HepG2 (cell line): ENCODE results near the gene FSD2. TPM values are rescaled to one million over a fixed set of nuclear protein-coding genes. Genes with fewer than 3 reads are reported as not detected.
A peak's percentile ranks its signal among the peaks of the same experiment; 100 is the strongest.

Source experiments
- CENPX ChIP-seq: sonication (generic); formaldehyde crosslinking; IDR thresholded peaks from 2 replicates; pipeline ENCODE4 v1.9.0; 2021; ENCODE audit warnings: mild to moderate bottlenecking, missing genetic modification reagents, moderate library complexity
- EEA1 ChIP-seq: sonication (generic); formaldehyde crosslinking; IDR thresholded peaks from 2 replicates; pipeline ENCODE4 v1.5.1; 2020; ENCODE audit warnings: mild to moderate bottlenecking, missing genetic modification reagents, borderline replicate concordance
- ELF1 ChIP-seq: sonication (generic); formaldehyde crosslinking; IDR thresholded peaks from 2 replicates; pipeline ENCODE4 v1.4.0; 2020; ENCODE audit warnings: missing genetic modification reagents
- MBD4 ChIP-seq: IDR thresholded peaks from 2 replicates; pipeline ENCODE4 v1.6.1; 2012; ENCODE audit warnings: low read length, inconsistent platforms, borderline replicate concordance
- NCOA2 ChIP-seq: sonication (generic); formaldehyde crosslinking; IDR thresholded peaks from 2 replicates; pipeline ENCODE4 v1.8.0; 2022; ENCODE audit warnings: inconsistent platforms
- PAWR ChIP-seq: sonication (generic); formaldehyde crosslinking; IDR thresholded peaks from 2 replicates; pipeline ENCODE4 v1.4.0; 2020; ENCODE audit warnings: missing genetic modification reagents, mild to moderate bottlenecking, borderline replicate concordance
- ZMYM2 ChIP-seq: sonication (generic); formaldehyde crosslinking; IDR thresholded peaks from 2 replicates; pipeline ENCODE4 v1.8.0; 2022; ENCODE audit warnings: mild to moderate bottlenecking, missing genetic modification reagents
- ZNF12 ChIP-seq: sonication (generic); formaldehyde crosslinking; IDR thresholded peaks from 2 replicates; pipeline ENCODE4 v1.5.0; 2020; ENCODE audit warnings: missing genetic modification reagents
- ZNF609 ChIP-seq: sonication (generic); formaldehyde crosslinking; IDR thresholded peaks from 2 replicates; pipeline ENCODE4 v1.4.0; 2020; ENCODE audit warnings: mild to moderate bottlenecking, missing genetic modification reagents, borderline replicate concordance
- ZNF674 ChIP-seq: sonication (generic); formaldehyde crosslinking; IDR thresholded peaks from 2 replicates; pipeline ENCODE4 v1.5.0; 2020; ENCODE audit warnings: low read depth, mild to moderate bottlenecking, missing genetic modification reagents
- polyA plus RNA-seq, 8 experiments: library from polyadenylated mRNA; depleted of rRNA in 3 of 8; stranded (reverse) in 7 of 8; unstranded in 1 of 8; fragments of >200 nt; fragmentation: Illumina TruSeq in 4 of 8; extraction: Trizol in 4 of 8; gene quantifications; 2 replicates each; pipeline versions ENCODE4 v1.2.1 to v1.2.3, GENCODE V29; 2011 to 2016; ENCODE audit warnings: low read depth in 4 of 8, missing spikeins in 1 of 8, mixed read lengths in 1 of 8; ENCODE audit not compliant: insufficient read depth in 1 of 8
- total RNA-seq, 5 experiments: library from RNA; depleted of rRNA; stranded (reverse); fragments of >200 nt; fragmentation: Illumina TruSeq; extraction: Trizol; gene quantifications; 2 replicates each; pipeline ENCODE4 v1.2.3, GENCODE V29; 2016; ENCODE audit warnings: low read depth in 1 of 5
- TF ChIP-seq, protein P1 (sequence below): sonication (generic); formaldehyde crosslinking; IDR thresholded peaks from 2 replicates; pipeline ENCODE4 v1.5.0; 2020; ENCODE audit warnings: missing genetic modification reagents, mild to moderate bottlenecking, borderline replicate concordance
- TF ChIP-seq, protein P2 (sequence below): IDR thresholded peaks from 2 replicates; pipeline ENCODE4 v1.6.1; 2016; ENCODE audit warnings: low read depth, control low read depth
- TF ChIP-seq, protein P3 (sequence below): sonication (generic); formaldehyde crosslinking; IDR thresholded peaks from 2 replicates; pipeline ENCODE4 v1.5.0; 2020; ENCODE audit warnings: mild to moderate bottlenecking, missing genetic modification reagents, borderline replicate concordance

Gene FSD2
- total and polyA plus RNA-seq, 2 of the 13 experiments (the other 11 are each of a cell fraction or from before 2014, with no cell fraction given), result not detected

GRCh38 chr15:82809308-82810060 is 3.6 kb upstream of the FSD2 start, which contains the start of gene WHAMM (continued):
- TF ChIP-seq ZNF609 (CRISPR knock-in tag), result 0 out of 2 replicates have a peak, but pooled peaks have one; percentile 46
- no peak for TF ChIP-seq NCOA2 (CRISPR knock-in tag)
- TF ChIP-seq PAWR (CRISPR knock-in tag), result no peak
- no peak for TF ChIP-seq MBD4
- no peak for TF ChIP-seq CENPX (CRISPR knock-in tag)
- no peak for TF ChIP-seq ZNF674 (CRISPR knock-in tag)
- no peak for TF ChIP-seq ZMYM2 (CRISPR knock-in tag)
- TF ChIP-seq, protein P1, sequence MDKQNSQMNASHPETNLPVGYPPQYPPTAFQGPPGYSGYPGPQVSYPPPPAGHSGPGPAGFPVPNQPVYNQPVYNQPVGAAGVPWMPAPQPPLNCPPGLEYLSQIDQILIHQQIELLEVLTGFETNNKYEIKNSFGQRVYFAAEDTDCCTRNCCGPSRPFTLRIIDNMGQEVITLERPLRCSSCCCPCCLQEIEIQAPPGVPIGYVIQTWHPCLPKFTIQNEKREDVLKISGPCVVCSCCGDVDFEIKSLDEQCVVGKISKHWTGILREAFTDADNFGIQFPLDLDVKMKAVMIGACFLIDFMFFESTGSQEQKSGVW, result no peak
- TF ChIP-seq, protein P2, sequence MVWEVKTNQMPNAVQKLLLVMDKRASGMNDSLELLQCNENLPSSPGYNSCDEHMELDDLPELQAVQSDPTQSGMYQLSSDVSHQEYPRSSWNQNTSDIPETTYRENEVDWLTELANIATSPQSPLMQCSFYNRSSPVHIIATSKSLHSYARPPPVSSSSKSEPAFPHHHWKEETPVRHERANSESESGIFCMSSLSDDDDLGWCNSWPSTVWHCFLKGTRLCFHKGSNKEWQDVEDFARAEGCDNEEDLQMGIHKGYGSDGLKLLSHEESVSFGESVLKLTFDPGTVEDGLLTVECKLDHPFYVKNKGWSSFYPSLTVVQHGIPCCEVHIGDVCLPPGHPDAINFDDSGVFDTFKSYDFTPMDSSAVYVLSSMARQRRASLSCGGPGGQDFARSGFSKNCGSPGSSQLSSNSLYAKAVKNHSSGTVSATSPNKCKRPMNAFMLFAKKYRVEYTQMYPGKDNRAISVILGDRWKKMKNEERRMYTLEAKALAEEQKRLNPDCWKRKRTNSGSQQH (CRISPR knock-in tag), result no peak; the same call in 1 of the 2 replicates
- TF ChIP-seq ZNF12 (CRISPR knock-in tag), result no peak
- peak; percentile 28 for TF ChIP-seq ELF1
- TF ChIP-seq, protein P3, sequence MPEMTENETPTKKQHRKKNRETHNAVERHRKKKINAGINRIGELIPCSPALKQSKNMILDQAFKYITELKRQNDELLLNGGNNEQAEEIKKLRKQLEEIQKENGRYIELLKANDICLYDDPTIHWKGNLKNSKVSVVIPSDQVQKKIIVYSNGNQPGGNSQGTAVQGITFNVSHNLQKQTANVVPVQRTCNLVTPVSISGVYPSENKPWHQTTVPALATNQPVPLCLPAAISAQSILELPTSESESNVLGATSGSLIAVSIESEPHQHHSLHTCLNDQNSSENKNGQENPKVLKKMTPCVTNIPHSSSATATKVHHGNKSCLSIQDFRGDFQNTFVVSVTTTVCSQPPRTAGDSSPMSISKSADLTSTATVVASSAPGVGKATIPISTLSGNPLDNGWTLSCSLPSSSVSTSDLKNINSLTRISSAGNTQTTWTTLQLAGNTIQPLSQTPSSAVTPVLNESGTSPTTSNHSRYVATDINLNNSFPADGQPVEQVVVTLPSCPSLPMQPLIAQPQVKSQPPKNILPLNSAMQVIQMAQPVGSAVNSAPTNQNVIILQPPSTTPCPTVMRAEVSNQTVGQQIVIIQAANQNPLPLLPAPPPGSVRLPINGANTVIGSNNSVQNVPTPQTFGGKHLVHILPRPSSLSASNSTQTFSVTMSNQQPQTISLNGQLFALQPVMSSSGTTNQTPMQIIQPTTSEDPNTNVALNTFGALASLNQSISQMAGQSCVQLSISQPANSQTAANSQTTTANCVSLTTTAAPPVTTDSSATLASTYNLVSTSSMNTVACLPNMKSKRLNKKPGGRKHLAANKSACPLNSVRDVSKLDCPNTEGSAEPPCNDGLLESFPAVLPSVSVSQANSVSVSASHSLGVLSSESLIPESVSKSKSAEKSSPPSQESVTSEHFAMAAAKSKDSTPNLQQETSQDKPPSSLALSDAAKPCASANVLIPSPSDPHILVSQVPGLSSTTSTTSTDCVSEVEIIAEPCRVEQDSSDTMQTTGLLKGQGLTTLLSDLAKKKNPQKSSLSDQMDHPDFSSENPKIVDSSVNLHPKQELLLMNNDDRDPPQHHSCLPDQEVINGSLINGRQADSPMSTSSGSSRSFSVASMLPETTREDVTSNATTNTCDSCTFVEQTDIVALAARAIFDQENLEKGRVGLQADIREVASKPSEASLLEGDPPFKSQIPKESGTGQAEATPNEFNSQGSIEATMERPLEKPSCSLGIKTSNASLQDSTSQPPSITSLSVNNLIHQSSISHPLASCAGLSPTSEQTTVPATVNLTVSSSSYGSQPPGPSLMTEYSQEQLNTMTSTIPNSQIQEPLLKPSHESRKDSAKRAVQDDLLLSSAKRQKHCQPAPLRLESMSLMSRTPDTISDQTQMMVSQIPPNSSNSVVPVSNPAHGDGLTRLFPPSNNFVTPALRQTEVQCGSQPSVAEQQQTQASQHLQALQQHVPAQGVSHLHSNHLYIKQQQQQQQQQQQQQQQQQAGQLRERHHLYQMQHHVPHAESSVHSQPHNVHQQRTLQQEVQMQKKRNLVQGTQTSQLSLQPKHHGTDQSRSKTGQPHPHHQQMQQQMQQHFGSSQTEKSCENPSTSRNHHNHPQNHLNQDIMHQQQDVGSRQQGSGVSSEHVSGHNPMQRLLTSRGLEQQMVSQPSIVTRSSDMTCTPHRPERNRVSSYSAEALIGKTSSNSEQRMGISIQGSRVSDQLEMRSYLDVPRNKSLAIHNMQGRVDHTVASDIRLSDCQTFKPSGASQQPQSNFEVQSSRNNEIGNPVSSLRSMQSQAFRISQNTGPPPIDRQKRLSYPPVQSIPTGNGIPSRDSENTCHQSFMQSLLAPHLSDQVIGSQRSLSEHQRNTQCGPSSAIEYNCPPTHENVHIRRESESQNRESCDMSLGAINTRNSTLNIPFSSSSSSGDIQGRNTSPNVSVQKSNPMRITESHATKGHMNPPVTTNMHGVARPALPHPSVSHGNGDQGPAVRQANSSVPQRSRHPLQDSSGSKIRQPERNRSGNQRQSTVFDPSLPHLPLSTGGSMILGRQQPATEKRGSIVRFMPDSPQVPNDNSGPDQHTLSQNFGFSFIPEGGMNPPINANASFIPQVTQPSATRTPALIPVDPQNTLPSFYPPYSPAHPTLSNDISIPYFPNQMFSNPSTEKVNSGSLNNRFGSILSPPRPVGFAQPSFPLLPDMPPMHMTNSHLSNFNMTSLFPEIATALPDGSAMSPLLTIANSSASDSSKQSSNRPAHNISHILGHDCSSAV (CRISPR knock-in tag), result no peak
- peak; percentile 84; the same call in 1 of the 2 replicates for TF ChIP-seq EEA1 (CRISPR knock-in tag)
